Kasumi-1 (cell line): Measurements from ENCODE around the gene WDR89.
"Not testable (repeated sequence)": the region's sequence is repeated elsewhere in the genome, so short reads cannot be mapped to it uniquely, and the experiment has no call there.

Experiments
- DNase-seq, 2 experiments: peaks; one replicate each; lab custom pipeline; 2025; lab: John Stamatoyannopoulos, UW

WDR89 gene, protein sequence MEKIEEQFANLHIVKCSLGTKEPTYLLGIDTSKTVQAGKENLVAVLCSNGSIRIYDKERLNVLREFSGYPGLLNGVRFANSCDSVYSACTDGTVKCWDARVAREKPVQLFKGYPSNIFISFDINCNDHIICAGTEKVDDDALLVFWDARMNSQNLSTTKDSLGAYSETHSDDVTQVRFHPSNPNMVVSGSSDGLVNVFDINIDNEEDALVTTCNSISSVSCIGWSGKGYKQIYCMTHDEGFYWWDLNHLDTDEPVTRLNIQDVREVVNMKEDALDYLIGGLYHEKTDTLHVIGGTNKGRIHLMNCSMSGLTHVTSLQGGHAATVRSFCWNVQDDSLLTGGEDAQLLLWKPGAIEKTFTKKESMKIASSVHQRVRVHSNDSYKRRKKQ

DNA sequence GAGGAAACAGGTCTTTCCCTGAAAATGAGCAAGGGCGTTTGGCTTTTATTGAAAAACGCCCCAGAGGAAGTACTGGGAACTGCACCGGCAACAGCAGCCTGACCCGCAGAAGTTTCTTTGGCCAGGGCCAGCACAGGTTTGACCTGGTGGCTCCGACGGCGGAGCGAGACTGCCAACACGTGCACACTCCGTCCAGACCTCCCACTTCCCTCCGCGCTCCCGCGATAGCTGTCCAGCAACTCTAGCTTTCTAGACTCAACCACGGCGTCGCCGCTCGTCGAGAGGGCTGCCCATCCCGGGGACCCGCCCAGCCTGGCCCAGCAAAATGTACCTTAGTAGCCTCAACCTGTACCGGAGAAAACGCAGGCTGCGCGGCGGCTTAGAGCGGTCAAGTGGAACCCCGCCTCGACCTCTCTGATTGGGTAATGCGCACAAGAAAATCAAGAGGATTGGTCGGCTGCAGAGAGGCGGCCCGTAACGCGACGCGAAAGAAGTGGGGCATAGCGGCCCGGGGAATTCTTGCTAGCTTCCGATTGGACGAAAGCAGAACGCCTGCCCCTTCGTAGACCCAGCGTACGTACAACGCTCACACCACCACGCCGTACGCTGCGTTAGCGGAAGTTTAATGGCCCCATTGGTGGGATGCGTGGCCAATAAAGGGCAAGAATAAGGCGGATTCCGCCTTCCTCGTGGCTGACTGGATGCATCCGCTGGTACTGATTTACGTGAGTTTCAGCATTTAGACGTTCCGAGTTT is at the start of gene WDR89:
Gene WDR89, minus strand, starts transcription at position 399 of the 756 bp plus-strand sequence. CDS start 41,929 bp downstream, outside the sequence.
- peak; percentile 99 for DNase-seq

DNA sequence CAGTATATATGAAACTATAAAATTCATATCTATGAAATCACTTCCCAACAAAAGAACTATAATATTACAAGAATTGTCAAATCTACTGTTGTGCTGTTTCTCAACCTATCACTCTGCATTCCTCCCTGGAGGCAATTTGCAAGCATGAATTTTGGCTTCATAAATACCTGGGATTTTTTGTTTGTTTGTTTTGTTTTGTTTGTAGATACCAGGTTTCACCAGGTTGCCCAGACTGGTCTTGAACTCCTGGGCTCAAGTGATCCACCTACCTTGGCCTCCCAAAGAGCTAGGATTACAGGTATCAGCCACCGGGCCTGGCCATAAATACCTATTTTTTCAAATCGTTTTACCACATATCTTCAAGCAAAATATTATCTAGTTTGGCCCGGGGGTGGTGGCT is 47.5 kb upstream of the WDR89 start:
- DNase-seq: no peak

GRCh38 chr14:63686926-63687325 is 45.3 kb upstream of the WDR89 start:
- no peak for DNase-seq

GRCh38 chr14:63685401-63685800 is 43.7 kb upstream of the WDR89 start:
- DNase-seq: no peak

DNA sequence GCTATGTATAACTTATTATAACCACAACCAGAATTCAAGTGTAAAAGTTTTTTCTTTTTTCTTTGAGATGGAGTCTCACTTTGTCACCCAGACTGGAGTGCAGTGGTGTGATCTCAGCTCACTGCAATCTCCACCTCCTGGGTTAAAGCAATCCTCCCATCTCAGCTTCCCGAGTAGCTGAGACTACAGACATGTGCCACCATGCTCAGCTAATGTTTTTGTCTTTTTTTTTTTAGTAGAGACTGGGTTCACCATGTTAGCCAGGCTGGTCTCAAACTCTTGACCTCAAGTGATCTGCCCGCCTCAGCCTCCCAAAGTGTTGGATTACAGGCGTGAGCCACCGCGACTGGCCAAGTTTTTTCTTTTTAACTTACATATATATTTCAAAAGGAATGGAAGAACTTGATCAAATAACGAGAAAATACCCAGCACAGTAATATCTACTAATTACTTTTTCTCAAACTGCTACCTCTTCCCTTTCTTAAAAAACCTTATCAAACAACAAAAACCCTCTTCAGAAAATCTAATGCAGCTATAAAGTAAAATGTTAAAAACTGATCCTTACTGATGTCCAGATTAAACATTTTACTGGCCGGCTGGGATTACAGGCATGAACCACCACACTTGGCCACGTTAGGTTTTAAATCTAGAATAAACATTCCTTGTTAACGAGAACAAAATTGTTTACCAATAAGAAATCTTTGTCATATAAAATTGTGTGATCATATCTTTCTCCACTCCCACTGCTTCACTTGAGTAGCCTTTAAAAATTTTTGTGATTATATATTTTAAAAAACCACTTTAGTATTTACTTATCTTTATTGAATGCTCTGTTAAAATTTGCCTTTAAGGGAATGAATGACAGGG is 41.3 kb upstream of the WDR89 start:
- DNase-seq: no peak

GRCh38 chr14:63678536-63678935 is 36.9 kb upstream of the WDR89 start:
- DNase-seq: no peak

- DNase-seq: no peak
Measured at GRCh38 chr14:63677891-63678379, 36.3 kb upstream of the WDR89 start.

GRCh38 chr14:63676615-63677014 is 34.9 kb upstream of the WDR89 start:
- no peak for DNase-seq

DNA sequence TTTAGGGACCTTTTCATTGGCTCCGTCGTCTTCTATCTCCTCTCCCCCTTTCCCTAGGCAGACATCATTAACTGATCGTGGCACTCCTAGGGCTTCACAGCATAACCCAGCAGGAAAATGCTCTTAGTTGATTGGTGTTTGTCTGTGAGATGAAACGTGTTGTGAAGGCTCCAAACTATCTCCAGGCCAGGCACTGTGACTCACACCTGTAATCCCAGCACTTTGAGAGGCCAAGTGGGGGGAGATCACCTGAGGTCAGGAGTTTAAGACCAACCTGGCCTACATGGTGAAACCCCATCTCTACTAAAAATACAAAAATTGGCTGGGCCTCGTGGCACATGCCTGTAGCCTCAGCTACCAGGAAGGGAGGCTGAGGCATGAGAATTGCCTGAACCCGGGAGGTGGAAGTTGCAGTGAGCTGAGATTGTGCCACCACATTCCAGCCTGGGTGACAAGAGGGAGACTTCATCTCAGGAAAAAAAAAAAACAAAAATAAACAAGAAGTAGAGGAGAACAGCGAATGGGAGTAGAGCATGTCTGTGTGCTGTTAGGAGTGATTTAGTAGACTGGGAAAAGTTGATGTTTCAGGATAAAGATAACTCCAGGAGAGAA is 32.3 kb upstream of the WDR89 start:
- DNase-seq: no peak

GRCh38 chr14:63673255-63673654 is 31.6 kb upstream of the WDR89 start:
- no peak for DNase-seq

DNA sequence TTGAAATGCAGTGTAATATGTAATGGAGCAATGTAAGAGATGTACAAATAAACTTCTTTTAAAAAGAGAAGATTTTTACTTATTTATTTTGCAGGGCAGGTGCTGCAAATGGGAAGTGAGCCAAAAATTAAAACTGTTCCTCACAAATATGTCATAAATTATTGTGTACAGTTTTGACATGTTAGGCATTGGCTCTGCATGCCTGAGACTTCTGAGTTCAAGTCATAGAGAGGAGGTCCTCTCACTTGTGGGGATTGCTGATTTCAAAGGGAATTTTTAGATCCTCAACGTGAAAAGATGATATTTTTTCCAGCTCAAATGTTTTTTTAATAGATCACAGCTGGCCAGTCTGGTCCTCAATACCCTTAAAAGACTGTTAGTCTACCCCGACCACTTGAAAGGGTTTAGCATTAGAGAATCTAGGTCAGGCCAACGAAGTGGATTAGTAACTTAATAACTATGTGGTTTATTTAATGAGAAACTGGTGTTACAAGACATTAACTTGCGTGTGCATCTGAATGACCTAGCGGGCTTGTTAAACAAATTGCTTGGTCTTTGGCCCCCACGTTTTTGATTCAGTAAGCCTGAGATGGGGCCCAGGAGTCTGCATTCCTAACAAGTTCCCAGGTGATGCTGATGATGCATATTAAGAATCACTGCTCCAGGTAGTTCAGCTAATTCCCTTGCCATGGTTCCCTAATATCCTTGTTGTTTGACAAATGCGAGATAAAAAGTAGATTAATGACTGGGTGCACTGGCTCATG is 30.9 kb upstream of the WDR89 start:
- DNase-seq: no peak

DNA sequence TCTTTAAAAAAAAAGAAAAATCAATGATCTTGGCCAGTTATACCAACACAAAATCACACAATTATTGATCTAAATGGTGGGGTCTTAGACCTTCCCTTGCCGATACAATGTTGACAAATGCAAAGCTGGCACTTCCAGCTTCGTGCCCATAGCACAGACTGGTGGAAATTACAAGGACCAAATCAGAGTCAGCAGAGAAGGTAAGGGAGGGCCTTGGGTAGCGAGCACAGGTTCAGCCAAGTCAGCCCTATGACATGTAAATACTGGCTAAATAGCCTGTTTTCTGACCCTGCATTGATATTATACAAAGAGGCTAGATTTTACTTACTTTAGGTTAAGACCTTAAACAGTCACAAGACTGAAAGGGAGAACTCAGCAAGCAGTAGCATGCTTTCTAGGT is 30.3 kb upstream of the WDR89 start:
- no peak for DNase-seq

- DNase-seq: no peak
Measured at GRCh38 chr14:63670692-63671091, 29.0 kb upstream of the WDR89 start.

- DNase-seq: no peak
Measured at GRCh38 chr14:63666335-63666734, 24.7 kb upstream of the WDR89 start.

DNA sequence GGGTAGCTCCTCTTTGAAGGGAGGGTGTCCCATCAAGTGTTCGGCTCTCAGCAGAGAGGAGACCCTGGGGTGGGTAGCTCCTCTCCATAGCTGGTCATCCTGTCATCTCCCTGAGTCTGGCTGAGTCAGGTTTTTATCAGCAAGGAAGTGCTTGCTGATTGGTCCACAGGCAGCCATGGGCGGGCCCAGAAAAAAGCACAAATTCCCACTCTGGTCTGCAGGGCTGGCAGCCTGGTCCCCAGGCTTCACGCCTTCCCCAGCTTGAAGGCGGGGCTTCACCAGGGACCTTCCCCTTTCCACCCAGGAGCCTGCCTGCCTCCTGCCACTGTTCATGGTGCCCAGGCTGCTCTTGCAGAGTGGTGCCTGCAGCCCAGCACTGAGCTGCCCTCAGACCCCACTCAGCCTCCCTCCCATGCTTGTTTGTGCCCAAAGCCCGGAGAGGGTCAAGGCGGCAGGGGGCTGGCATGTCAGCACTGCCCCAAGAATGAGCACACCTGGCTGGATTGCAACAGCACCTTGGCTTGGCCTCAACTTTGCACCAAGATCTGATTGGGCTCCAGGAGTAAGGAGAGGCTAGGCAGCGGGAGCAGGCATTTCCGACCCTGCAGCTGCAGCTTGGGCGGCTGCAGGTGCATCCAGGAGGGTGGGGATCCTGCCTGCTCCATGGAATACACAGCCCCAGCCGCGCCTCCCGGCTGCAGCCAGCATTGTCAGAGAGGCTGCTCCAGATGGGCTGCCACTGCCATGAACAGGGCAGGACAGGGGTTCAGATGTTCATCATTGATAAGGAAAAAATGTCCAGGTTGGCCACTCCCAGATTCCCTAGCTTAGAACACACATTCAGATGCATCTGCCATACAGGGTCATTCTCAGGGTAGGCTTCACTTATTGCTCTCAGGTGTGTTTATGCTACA is 22.0 kb upstream of the WDR89 start:
- DNase-seq: no peak

DNA sequence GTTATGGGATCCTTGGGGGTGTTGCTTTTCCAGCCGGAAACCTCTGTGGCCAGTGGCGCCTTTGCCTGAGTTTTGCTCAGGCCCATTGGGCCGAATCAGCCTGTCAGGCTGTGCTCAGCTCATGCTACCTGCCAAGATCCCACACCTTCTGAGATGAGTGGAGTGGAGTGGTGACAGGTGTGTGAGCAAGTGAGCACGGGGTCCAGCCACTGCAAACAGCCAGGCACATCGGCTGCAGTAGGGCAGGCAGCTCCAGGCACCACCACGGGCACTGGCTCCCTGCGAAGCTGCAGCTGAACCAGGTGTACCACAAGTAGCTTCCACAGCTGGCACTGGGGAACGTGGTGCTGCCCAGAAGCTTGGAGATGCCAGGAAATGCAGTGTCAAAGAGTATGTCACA is 21.1 kb upstream of the WDR89 start:
- DNase-seq: no peak

DNA sequence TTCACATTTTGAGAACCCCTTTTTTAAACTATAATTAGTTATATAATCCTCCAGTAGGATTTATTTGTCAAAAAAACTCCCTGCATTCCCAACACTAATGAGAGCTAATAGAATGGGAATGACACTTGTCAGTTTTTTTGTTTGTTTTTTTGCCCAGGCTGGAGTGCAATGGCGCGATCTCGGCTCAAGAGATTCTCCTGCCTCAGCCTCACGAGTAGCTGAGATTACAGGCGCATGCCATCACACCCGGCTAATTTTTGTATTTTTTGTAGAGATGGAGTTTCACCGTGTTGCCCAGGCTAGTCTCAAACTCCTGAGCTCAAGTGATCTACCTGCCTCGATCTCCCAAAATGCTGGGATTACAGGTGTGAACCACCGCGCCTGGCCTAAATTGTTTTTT is 20.2 kb upstream of the WDR89 start:
- DNase-seq: not testable (repeated sequence)

DNA sequence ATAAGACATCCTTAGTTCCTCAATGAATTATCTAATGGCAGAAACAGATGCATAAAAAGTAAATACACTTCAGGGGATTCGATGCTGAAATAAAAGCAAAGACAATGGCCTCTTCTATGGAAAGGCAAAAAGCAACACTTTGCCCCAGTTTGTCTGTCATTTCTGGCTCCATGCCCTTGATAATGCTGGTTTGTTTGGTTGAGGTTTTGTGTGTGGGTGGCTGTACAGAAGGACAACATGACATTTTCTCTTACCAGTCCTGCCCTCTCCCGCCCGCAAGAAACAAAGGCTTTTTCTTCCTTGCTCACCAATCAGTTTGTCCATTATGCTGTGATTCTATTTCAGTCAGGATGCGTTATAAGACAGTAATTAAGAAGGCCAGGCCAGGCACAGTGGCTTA is 18.1 kb upstream of the WDR89 start:
- DNase-seq: no peak

GRCh38 chr14:63656194-63656593 is 14.5 kb upstream of the WDR89 start:
- DNase-seq: peak in 1 of 2 experiments; percentile 26

GRCh38 chr14:63654936-63655335 is 13.3 kb upstream of the WDR89 start:
- DNase-seq: no peak
